ENCODE measurements around the gene ABCC8.

DNA sequence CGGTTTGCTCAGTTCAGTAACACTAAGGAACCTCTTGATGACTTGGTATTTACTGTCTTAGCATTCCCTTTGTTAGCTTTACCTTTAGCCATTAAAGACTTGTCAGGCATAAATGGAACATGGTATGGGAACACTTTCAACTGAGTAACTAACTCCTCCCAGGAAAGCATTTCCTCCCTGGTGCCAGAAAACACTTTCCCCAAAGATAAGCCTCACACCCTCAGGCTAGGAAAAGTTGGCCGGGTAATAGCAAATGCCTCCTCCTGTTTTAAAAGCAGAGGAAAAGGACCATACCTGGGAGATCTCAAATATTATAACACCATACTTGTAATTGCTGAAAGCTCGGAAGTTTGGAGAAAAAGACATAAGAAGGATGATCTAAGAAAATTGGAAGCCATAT, 100.2 kb downstream of the ABCC8 start:
- TF ChIP-seq, protein P1, sequence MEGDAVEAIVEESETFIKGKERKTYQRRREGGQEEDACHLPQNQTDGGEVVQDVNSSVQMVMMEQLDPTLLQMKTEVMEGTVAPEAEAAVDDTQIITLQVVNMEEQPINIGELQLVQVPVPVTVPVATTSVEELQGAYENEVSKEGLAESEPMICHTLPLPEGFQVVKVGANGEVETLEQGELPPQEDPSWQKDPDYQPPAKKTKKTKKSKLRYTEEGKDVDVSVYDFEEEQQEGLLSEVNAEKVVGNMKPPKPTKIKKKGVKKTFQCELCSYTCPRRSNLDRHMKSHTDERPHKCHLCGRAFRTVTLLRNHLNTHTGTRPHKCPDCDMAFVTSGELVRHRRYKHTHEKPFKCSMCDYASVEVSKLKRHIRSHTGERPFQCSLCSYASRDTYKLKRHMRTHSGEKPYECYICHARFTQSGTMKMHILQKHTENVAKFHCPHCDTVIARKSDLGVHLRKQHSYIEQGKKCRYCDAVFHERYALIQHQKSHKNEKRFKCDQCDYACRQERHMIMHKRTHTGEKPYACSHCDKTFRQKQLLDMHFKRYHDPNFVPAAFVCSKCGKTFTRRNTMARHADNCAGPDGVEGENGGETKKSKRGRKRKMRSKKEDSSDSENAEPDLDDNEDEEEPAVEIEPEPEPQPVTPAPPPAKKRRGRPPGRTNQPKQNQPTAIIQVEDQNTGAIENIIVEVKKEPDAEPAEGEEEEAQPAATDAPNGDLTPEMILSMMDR (IDR thresholded peaks at IDR 0.05; ENCODE audit: low read length), result no peak
- no peak for TF ChIP-seq EZH2 (IDR thresholded peaks at IDR 0.05; ENCODE audit: borderline replicate concordance, low read length)

All from OCI-LY1 (cell line).